ENCODE results near the gene CNPY1. TPM values are rescaled to one million over a fixed set of nuclear protein-coding genes. Genes with fewer than 3 reads are reported as not detected.

CNPY1 gene
- total RNA-seq, 1 donor from 2014 or later: not detected

- no peak for DNase-seq (ENCODE audit: extremely low spot score, unreplicated experiment)
- TF ChIP-seq CTCF (conservative IDR thresholded peaks at IDR 0.05): no peak
- Mint-ChIP-seq H3K4me1 (ENCODE audit: unreplicated experiment) (no peaks in the 10 kb centered on the region), H3K27me3 (peaks cover 87% of the 10 kb centered on the region), H3K4me3 (no peak overlapping the region), H3K9me3 (no peaks in the 10 kb centered on the region), H3K27ac (no peak overlapping the region), H3K36me3 (no peaks in the 10 kb centered on the region)
Measured at GRCh38 chr7:155462163-155462735, 84.1 kb downstream of the CNPY1 start.

GRCh38 chr7:155461631-155462030 is 84.7 kb downstream of the CNPY1 start:
- Mint-ChIP-seq H3K36me3 (no peaks in the 10 kb centered on the region), H3K4me3 (no peak overlapping the region), H3K9me3 (no peaks in the 10 kb centered on the region), H3K4me1 (ENCODE audit: unreplicated experiment) (no peaks in the 10 kb centered on the region), H3K27ac (no peak overlapping the region), H3K27me3 (peaks cover 88% of the 10 kb centered on the region)
- no peak for TF ChIP-seq CTCF (conservative IDR thresholded peaks at IDR 0.05)
- no peak for DNase-seq (ENCODE audit: extremely low spot score, unreplicated experiment)

- peaks cover 88% of the 10 kb centered on the region for H3K27me3 Mint-ChIP-seq
- no peak overlapping the region for H3K4me3 Mint-ChIP-seq
- no peaks in the 10 kb centered on the region for H3K36me3 Mint-ChIP-seq
- no peak for DNase-seq (ENCODE audit: extremely low spot score, unreplicated experiment)
- no peaks in the 10 kb centered on the region for H3K4me1 Mint-ChIP-seq (ENCODE audit: unreplicated experiment)
- no peak for TF ChIP-seq CTCF (conservative IDR thresholded peaks at IDR 0.05)
- H3K27ac Mint-ChIP-seq: no peak overlapping the region
- no peaks in the 10 kb centered on the region for H3K9me3 Mint-ChIP-seq
Measured at GRCh38 chr7:155460926-155461613, 85.3 kb downstream of the CNPY1 start.

- H3K27me3 Mint-ChIP-seq: peaks cover 88% of the 10 kb centered on the region
- no peak for TF ChIP-seq CTCF (conservative IDR thresholded peaks at IDR 0.05)
- no peaks in the 10 kb centered on the region for H3K9me3 Mint-ChIP-seq
- H3K4me1 Mint-ChIP-seq (ENCODE audit: unreplicated experiment): no peaks in the 10 kb centered on the region
- H3K36me3 Mint-ChIP-seq: no peaks in the 10 kb centered on the region
- H3K27ac Mint-ChIP-seq: no peak overlapping the region
- peak overlapping the region; percentile 82 for H3K4me3 Mint-ChIP-seq
- DNase-seq (ENCODE audit: extremely low spot score, unreplicated experiment): no peak
Measured at GRCh38 chr7:155459700-155460461, 86.5 kb downstream of the CNPY1 start.

- H3K27ac Mint-ChIP-seq: no peak overlapping the region
- no peaks in the 10 kb centered on the region for H3K9me3 Mint-ChIP-seq
- no peak for DNase-seq (ENCODE audit: extremely low spot score, unreplicated experiment)
- no peaks in the 10 kb centered on the region for H3K36me3 Mint-ChIP-seq
- no peak for TF ChIP-seq CTCF (conservative IDR thresholded peaks at IDR 0.05)
- H3K4me1 Mint-ChIP-seq (ENCODE audit: unreplicated experiment): no peaks in the 10 kb centered on the region
- peak overlapping the region; percentile 82 for H3K4me3 Mint-ChIP-seq
- H3K27me3 Mint-ChIP-seq: peaks cover 88% of the 10 kb centered on the region
Measured at GRCh38 chr7:155458878-155459699, 87.3 kb downstream of the CNPY1 start.
